GM12872 (cell line): ENCODE results near the gene IGF2R.
A peak's percentile ranks its signal among the peaks of the same experiment; 100 is the strongest.

Source experiments
- CTCF ChIP-seq: IDR thresholded peaks from 3 replicates; pipeline ENCODE4 v1.5.1; 2011; ENCODE audit warnings: low read depth, mild to moderate bottlenecking, low read length, moderate library complexity; ENCODE audit not compliant: insufficient read depth

IGF2R gene

GRCh38 chr6:160028487-160029275 is 59.8 kb downstream of the IGF2R start:
- 0 out of 3 replicates have a peak, but pooled peaks have one; percentile 15 for TF ChIP-seq CTCF

- no peak for TF ChIP-seq CTCF
These were observed 60.6 kb downstream of the IGF2R start for GRCh38 chr6:160029525-160029924.

- TF ChIP-seq CTCF: no peak
These were observed 61.2 kb downstream of the IGF2R start for GRCh38 chr6:160030103-160030502.

GRCh38 chr6:160031442-160031841 is 62.6 kb downstream of the IGF2R start:
- no peak for TF ChIP-seq CTCF

GRCh38 chr6:160031871-160032270 is 63.0 kb downstream of the IGF2R start:
- no peak for TF ChIP-seq CTCF

- no peak for TF ChIP-seq CTCF
These were observed 63.7 kb downstream of the IGF2R start for GRCh38 chr6:160032538-160032937.

GRCh38 chr6:160034036-160034930 is 65.4 kb downstream of the IGF2R start:
- TF ChIP-seq CTCF: no peak
